Stimulated activated CD8-positive, alpha-beta memory T cell treated with anti-CD3 and anti-CD28 coated beads, Interleukin-15, amount 100 ng/mL, for 1 hour (primary cell): ENCODE measurements around the gene TMEM121B.

Source experiments
- DNase-seq: peaks from one replicate; pipeline ENCODE4 v3.0.0-alpha.2; 2020; ENCODE audit warnings: low read depth

TMEM121B gene

DNA sequence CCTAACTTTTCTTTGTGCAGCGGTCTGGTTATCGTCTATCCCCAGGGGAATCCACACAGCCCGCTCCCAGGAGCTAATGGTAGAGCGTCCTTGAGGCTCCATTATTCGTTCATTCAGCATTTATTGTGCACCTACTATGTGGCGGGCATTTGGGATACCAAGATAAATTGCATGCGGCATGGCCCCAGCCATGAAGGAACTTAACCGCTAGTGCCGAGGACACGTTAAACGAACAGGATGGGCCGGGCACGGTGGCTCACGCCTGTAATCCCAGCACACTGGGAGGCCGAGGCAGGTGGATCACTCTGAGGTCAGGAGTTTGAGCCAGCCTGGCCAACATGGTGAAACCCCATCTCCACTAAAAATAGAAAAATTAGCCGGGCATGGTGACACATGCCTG lies 11.2 kb downstream of the TMEM121B start:
- no peak for DNase-seq

DNA sequence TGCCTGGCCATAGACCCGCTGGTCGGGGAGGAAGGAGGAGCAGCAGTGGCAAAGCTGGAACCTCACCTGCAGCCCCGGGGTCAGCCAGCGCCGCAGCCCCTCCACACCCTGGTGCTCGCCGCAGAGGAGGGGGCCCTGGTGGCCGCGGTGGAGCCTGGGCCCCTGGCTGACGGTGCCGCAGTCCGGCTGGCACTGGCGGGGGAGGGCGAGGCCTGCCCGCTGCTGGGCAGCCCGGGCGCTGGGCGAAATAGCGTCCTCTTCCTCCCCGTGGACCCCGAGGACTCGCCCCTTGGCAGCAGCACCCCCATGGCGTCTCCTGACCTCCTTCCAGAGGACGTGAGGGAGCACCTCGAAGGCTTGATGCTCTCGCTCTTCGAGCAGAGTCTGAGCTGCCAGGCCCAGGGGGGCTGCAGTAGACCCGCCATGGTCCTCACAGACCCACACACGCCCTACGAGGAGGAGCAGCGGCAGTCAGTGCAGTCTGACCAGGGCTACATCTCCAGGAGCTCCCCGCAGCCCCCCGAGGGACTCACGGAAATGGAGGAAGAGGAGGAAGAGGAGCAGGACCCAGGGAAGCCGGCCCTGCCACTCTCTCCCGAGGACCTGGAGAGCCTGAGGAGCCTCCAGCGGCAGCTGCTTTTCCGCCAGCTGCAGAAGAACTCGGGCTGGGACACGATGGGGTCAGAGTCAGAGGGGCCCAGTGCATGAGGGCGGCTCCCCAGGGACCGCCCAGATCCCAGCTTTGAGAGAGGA lies 11.9 kb downstream of the TMEM121B start:
- DNase-seq: no peak

DNA sequence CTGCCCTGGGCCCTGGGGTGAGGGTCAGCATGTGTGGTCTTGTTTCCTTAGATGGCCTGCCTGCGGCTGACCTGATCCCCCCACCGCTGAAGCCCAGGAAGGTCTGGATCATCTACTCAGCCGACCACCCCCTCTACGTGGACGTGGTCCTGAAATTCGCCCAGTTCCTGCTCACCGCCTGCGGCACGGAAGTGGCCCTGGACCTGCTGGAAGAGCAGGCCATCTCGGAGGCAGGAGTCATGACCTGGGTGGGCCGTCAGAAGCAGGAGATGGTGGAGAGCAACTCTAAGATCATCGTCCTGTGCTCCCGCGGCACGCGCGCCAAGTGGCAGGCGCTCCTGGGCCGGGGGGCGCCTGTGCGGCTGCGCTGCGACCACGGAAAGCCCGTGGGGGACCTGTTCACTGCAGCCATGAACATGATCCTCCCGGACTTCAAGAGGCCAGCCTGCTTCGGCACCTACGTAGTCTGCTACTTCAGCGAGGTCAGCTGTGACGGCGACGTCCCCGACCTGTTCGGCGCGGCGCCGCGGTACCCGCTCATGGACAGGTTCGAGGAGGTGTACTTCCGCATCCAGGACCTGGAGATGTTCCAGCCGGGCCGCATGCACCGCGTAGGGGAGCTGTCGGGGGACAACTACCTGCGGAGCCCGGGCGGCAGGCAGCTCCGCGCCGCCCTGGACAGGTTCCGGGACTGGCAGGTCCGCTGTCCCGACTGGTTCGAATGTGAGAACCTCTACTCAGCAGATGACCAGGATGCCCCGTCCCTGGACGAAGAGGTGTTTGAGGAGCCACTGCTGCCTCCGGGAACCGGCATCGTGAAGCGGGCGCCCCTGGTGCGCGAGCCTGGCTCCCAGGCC lies 12.7 kb downstream of the TMEM121B start:
- no peak for DNase-seq

DNA sequence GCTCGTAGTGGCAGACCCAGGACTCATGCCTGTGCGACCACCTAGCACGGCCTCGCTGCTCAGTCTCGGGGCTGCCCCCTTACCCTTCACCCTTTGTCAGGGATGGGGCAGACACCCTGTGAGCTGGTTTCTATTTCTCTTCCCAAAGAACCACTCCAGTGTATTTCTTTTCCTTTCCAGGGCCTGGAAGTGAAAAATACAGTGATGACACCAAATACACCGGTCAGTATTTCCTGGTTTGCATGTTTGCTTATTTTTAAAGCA lies 13.7 kb downstream of the TMEM121B start:
- no peak for DNase-seq

- no peak for DNase-seq
These were observed 14.2 kb downstream of the TMEM121B start for GRCh38 chr22:17106785-17107546.

- DNase-seq: no peak
These were observed 14.9 kb downstream of the TMEM121B start for GRCh38 chr22:17106161-17106784.

DNA sequence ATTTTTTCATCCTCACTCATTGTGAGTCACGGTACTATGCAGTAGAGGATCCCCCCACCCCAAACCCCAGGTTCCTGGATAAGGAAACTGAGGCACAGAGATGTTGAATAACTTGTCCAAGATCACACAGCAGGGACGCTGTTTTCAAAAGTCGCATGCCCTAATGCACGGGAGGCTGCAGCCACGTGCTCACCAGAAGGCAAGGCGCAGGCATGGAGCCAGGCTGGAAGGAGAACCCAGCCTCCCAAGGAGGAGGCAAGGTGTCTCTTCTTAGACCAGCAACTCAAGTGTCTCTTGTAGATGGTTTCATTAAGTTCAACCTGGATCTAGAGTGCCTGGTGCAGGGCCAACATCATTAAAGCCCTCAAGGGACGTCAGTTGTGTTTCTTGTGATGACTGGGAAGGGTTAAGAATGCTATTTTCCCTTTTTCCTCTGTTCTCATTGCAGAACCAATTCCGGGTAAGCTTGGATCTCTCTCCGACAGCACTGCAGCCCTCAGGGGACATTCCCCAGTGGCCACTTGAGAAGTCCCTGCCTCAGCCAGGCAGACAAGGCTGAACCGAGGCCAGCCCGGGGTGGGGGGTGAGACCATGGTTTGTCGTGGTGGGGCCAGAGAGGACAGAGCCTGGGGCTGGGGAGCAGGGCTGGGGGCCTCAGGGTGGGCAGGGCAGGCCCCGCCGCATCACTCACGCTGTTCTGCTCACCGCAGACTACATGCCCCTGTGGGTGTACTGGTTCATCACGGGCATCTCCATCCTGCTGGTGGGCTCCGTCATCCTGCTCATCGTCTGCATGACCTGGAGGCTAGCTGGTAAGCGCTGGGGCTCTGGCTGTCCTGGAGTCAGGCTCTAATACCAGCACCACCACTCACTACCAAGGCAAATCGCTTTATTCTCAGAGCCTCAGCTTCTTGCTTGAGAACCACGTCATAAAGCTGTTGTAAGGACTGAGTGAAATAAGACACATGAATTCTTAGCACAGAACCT lies 15.7 kb downstream of the TMEM121B start:
- no peak for DNase-seq

DNA sequence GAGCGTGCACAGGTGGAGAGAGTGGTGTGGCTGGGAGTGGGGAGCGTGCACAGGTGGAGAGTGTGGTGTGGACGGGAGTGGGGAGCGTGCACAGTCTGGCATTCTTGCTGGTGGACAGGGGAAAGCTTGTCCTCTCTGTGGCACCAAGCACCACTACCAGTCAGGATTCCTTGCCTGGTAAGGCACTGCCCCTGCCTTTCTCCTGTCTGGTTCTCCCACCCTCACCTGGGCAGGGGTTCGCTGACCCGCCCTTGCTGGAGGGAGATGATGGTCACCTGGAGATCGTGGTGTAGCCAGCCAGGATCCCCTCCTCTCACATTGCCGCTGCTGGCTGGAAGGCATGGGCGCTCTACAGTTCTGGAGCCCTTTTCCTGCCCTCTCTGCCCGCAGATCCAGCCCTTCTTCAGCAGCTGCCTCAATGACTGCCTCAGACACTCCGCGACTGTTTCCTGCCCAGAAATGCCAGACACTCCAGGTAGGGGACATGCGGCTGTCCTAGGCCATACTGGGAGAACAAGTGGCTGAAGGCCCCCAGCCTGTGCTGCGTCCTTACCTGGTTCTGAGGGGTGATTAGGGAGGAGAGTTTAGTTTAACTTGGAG lies 16.7 kb downstream of the TMEM121B start:
- DNase-seq: no peak

GRCh38 chr22:17103351-17103750 lies 17.8 kb downstream of the TMEM121B start:
- no peak for DNase-seq

DNA sequence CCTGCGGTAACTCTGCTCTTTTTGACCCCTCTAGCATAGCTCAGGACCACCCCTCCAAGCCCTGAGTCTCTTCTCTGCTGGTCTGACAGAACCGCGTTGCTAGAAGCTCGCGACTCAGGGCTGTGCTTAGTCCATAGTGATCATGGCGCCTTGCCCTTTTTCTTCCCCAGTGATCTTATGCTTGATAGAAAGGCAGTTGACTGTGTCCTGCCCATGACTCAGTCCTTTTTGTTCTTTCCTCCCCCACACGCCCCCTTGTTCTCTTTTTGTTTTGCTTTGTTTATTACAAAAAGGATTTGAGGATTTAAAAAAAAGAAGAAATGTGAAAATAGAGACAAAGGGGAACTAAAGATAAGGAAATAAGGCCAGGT lies 18.9 kb downstream of the TMEM121B start:
- no peak for DNase-seq

DNA sequence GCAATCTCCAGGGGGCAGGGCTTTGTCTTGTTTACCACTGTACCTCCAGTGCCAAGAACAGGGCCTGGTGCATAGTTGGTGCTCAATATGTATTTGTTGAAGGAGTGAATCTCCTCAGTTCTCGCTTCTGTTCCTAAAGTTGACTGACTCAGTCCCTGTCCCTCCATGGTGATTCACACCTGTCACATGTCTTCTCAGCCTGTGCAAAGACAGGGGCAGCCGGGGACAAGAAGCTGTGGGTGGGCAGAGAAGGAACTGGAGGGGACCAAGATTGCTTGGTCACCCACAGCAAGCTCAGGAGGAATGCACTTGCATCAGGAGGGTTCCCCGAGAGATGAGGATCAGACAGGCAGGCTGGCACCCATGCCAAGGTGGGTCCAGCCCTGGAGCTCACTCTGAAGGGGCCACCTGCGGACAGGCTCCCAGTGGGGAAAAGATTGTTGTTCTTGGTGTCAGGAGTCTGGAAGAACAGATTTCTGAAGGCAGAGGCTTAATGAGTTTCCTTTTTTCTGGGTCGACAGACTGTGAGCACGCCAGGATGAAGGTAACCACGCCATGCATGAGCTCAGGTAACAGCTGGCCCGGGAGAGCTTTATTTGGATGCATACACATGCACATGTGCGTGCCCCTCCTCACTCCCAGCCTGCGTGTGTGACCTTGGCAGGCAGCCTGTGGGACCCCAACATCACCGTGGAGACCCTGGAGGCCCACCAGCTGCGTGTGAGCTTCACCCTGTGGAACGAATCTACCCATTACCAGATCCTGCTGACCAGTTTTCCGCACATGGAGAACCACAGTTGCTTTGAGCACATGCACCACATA lies 19.5 kb downstream of the TMEM121B start:
- DNase-seq: no peak

- DNase-seq: no peak
These were observed 20.5 kb downstream of the TMEM121B start for GRCh38 chr22:17100621-17101020.

- no peak for DNase-seq
These were observed 22.8 kb downstream of the TMEM121B start for GRCh38 chr22:17098379-17098819.

DNA sequence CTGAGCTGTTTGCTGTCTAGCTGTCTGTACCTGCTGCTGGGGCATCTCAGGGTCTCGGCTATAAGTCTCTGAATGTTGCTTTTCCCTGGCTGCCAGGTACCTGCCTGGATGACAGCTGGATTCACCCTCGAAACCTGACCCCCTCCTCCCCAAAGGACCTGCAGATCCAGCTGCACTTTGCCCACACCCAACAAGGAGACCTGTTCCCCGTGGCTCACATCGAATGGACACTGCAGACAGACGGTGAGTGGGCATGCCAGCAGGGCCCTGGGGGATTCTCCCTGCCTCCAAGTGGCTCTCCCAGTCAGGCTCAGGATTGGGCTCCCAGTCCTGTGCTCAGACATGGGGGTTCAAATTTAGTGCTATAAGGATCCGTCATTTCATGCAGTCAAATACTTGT lies 23.5 kb downstream of the TMEM121B start:
- DNase-seq: no peak

GRCh38 chr22:17097062-17097461 lies 24.1 kb downstream of the TMEM121B start:
- no peak for DNase-seq

DNA sequence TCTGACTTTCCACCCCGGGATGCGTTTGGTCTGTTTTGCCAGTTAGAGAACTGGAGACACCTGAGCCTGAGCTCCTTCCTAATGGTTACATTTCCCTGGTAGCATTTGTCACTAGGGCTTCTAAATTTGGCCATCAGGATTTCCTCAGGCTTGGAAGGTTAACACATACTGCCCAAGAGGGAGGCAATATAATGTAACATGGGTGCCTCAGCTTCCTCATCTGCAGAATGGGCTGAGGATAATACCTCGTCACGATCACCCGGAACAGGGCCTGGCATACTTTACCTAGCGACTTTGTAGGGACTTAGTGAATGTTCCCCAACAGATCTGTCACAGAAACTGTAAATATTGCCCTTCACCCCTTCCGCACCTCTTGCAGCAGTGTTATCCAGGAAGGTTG lies 25.1 kb downstream of the TMEM121B start:
- DNase-seq: no peak

DNA sequence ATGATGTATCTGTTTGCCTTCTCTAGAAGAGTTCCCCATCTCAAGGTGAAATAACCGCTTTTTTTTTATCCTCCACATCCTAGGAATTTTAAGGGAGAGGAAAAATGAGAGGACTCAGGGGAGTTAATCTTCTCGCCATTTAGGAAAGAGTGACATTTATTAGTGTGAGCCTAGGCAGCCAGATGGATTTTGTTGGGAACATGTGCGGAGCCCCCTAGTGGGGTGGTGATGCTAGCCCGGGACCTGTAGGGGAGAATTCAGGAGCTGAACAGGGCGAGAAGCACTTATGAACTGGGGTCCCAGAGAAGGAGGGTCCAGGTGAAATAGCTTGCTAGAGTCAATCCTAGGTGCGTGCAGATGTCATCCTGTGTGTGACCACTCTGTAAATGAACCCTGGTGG lies 25.6 kb downstream of the TMEM121B start:
- no peak for DNase-seq

DNA sequence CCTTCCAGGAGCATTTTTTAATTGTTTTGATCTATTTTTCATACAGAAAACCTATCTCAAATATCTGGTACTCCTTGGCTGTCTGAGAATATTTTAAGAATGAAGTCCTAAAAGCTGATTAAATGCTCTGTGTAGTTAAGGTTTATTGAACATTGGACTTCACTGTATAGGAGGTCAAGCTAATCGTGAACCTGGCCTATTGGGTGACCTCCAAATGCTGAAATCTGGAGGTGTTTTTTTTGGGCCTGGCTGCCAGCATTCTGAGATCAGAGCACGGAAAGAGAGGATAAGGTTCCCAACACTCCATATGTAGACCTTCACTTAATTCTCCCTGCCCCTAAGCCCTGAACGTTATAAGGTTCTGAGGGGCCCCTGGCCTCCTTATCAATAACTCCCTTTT lies 28.1 kb downstream of the TMEM121B start:
- DNase-seq: no peak

DNA sequence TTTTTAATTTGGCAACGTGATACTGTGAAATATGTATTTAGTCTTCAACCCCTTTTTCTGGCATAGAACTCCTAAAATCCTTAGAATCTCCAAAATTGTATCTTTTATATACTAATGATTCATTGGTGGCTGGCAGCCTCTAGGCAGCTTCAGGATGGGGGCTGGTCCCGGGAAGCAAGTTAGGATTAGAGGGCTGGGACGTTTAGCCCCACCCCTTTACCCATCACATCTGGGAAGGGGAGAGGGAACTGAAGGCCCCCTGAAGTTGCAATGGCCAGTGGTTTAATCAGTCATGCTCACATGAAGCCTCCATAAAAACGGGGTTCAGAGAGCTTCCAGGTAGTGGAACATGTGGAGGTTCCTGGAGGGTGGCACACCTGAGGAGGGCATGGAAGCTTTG lies 29.3 kb downstream of the TMEM121B start:
- no peak for DNase-seq

DNA sequence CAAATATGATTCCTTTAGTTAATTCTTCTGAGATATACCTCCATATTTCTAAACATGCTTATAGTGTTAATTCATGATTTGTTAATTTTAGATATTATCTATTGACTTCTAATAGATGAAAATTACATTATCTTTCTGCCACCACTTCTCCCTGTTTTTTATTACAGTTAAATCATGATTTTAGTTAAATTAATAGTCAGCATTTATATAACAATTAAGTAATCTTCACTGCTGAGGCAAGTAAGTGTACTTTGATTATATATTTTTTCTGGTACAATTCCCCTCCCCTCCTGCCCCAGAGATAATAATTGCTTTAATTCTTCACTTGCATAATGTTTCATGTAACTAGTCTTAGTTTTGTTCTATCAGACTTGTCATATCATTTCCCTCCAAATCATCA lies 30.6 kb downstream of the TMEM121B start:
- DNase-seq: no peak
